Thoracic aorta endothelial cell (primary cell): Measurements from ENCODE around the gene FAM47E. TPM values are rescaled to one million over a fixed set of nuclear protein-coding genes. Genes with fewer than 3 reads are reported as not detected.

Experiments used
- total RNA-seq: library from RNA; depleted of rRNA; stranded (reverse); fragments of >200 nt; gene quantifications from 2 replicates; pipeline ENCODE4 v1.2.3, GENCODE V29; 2012

The FAM47E gene, protein sequence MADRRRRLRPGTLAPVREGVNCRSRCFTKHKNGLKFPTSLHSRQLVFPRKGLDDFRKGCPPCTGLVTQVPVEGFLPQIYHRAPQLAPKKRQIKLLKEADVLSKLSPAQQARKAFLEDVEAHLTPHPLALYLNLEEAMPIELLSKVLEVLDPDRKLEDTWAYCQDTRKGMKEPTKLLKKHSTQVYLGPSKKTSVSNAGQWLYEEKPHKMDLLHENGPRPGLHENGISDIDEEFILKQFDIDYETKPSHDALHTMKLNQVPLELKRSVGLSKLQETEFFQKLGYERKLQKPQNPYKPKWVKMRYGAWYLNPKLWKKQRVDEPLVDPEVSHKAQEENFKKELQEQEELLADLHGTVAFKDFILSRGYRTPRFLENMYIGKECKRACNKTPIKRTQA
- total RNA-seq, result 0.13 TPM in 1 of 2 replicates, not detected in the other

DNA sequence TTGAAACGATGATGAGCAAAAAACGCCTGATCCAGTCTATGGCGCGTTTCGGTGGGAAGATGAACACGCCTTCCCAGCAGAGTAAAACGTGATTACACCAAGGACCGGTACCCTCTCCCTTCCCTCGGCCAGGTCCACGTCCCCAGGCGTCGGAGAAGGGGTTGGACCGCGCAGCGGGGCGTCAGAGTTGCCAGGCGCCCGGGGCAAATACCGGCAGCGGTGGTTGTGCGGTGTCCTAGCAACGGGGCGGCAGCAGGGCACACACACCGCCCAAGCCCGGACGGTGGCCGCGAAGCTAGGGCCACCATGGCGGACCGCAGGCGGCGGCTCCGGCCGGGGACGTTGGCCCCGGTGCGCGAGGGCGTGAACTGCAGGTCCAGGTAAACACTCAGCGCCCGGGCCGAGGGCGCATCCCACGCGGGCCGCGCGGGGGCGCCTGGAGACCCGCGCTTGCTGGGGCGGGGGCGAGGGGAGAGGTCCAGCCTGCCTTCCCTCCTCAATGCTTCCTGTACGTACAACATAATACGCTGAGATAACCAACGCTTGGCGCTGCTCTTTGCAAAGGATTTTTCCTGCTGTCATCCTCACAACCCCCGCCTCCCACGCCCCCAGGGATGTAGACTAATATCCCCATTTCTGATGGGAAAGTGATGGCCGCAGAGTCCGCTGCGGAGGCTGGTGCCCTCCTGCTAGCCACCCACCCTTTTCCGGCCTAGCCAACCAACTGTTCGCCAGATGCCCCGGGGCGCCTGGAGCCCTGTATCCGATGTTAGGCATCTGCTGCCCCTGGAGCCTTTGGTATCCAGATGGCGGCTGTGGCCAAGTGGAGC, at the start of gene FAM47E:
Gene FAM47E (plus strand): TSS at position 281 of the 830 bp plus-strand sequence. CDS start 26 bp downstream, at position 307.

GRCh38 chr4:76213415-76214176, 37.9 kb upstream of the FAM47E start, which contains the start of gene SCARB2:
TSS of gene SCARB2 (minus strand) at chr4:76213824. CDS start at chr4:76213543, 281 bp downstream.

GRCh38 chr4:76305971-76306881, 54.7 kb downstream of the FAM47E start, which contains the start of gene STBD1:
TSS of gene STBD1 (plus strand) at chr4:76306733. CDS start at chr4:76306770, 37 bp downstream.

Other genes with a start within 250 kb of the FAM47E start
- not detected in 2 replicates for gene CXCL9, start 244.2 kb upstream of the FAM47E start, total RNA-seq
- gene CXCL10, start 228.2 kb upstream of the FAM47E start, total RNA-seq, result not detected in 2 replicates
- 0.66 and 1.1 TPM in 2 replicates for gene CXCL11, start 215.7 kb upstream of the FAM47E start, total RNA-seq
- gene ART3, start 177.0 kb upstream of the FAM47E start, total RNA-seq, result not detected in 2 replicates
- 65.3 and 84.1 TPM in 2 replicates for gene NUP54, start 103.3 kb upstream of the FAM47E start, total RNA-seq
- gene SCARB2, start 37.9 kb upstream of the FAM47E start, total RNA-seq, result 179 and 186 TPM in 2 replicates
- 1.7 and 2.9 TPM in 2 replicates for gene STBD1, start 55.0 kb downstream of the FAM47E start, total RNA-seq
- not detected in 2 replicates for gene CCDC158, start 169.4 kb downstream of the FAM47E start, total RNA-seq
- 5.1 and 10.2 TPM in 2 replicates for gene SHROOM3, start 183.5 kb downstream of the FAM47E start, total RNA-seq